Testis (tissue), 3 donors: ENCODE results near the gene RHNO1. TPM values are rescaled to one million over a fixed set of nuclear protein-coding genes. Genes with fewer than 3 reads are reported as not detected.

Experiments
- DNase-seq: peaks from one replicate; pipeline ENCODE4 v3.0.0-alpha.2; 2019
- H3K27ac ChIP-seq, 2 donors: fragments of 200-600 bp; sonication (generic); one replicate each; pipeline ENCODE4 v1.5.1; 2019
- H3K27me3 ChIP-seq: fragments of 200-600 bp; sonication (generic); one replicate; pipeline ENCODE4 v1.5.1; 2019
- H3K36me3 ChIP-seq: fragments of 200-600 bp; sonication (generic); one replicate; pipeline ENCODE4 v1.5.1; 2017; ENCODE audit warnings: low read depth; ENCODE audit errors: missing control alignments
- H3K4me1 ChIP-seq: fragments of 200-600 bp; sonication (generic); one replicate; pipeline ENCODE4 v1.5.1; 2019
- H3K4me3 ChIP-seq, 2 donors: fragments of 200-600 bp; sonication (generic); one replicate each; pipeline ENCODE4 v1.5.1; 2017 to 2019
- H3K9me3 ChIP-seq: fragments of 200-600 bp; sonication (generic); one replicate; pipeline ENCODE4 v1.5.1; 2017
- CTCF ChIP-seq, 3 experiments: fragments of 450-650 bp in 2 of 3; fragments of 200-600 bp in 1 of 3; sonication (generic) in 1 of 3; IDR thresholded peaks; one replicate each; pipeline ENCODE4 v1.5.1; 2016 to 2019; ENCODE audit warnings: antibody characterized with exemption in 3 of 3, mild to moderate bottlenecking in 2 of 3, moderate library complexity in 1 of 3
- POLR2A ChIP-seq: fragments of 450-650 bp; IDR thresholded peaks from one replicate; pipeline ENCODE4 v1.6.1; 2017; ENCODE audit warnings: antibody characterized with exemption, mild to moderate bottlenecking, moderate library complexity
- WGBS, 2 donors: methylation state at CpG; one replicate each; pipeline ENCODE4 v1.1.5; 2018; 5-methylcytosine and 5-hydroxymethylcytosine counted together
- intact Hi-C: fragments of 100-400 bp; cut with DNase I; formaldehyde crosslinking; loops from one replicate; pipeline ENCODE4 v1.15.1; 2023; ENCODE audit warnings: low total_unique reads
- polyA plus RNA-seq: library from polyadenylated mRNA; stranded (reverse); fragments of 350-450 nt; fragmentation: Illumina TruSeq; extraction: RNeasy Lipid Tissue Mini Kit (QIAGEN cat#74804); gene quantifications from one replicate; pipeline ENCODE4 v1.2.3, GENCODE V29; 2014; ENCODE audit warnings: low read depth, low replicate concordance; ENCODE audit not compliant: insufficient read depth
- total RNA-seq, 2 donors: library from RNA; depleted of rRNA; stranded (reverse); fragments of >200 nt; gene quantifications; one replicate each; pipeline ENCODE4 v1.2.3, GENCODE V29; 2016

Gene RHNO1
- total and polyA plus RNA-seq, 3 donors from 2014 or later: 21.6 to 26.1 (median 22.8) TPM

GRCh38 chr12:2891240-2892053 is 14.4 kb downstream of the RHNO1 start:
- no peaks in the 10 kb centered on the region for H3K27me3 ChIP-seq
- H3K9me3 ChIP-seq: no peaks in the 10 kb centered on the region
- no peaks in the 10 kb centered on the region for H3K4me1 ChIP-seq
- DNase-seq: peak; percentile 62
- H3K27ac ChIP-seq: peak overlapping the region; percentile 92 to 93
- intact Hi-C loops: no loop called here
- TF ChIP-seq CTCF (IDR thresholded peaks at IDR 0.05): no peak
- no peak for TF ChIP-seq POLR2A
- H3K4me3 ChIP-seq: peak overlapping the region; percentile 89 to 97
- WGBS, 2 donors: 18 to 21% methylated on average over 33 to 35 of the region's 42 CpGs
- no peaks in the 10 kb centered on the region for H3K36me3 ChIP-seq

- WGBS, 2 donors: 61 to 63% methylated on average over 12 of the region's 12 CpGs
- no peak for DNase-seq
- Histone ChIP-seq H3K9me3 (no peaks in the 10 kb centered on the region), H3K27me3 (no peaks in the 10 kb centered on the region), H3K36me3 (no peaks in the 10 kb centered on the region), H3K27ac (no peak overlapping the region), H3K4me3 (no peak overlapping the region), H3K4me1 (no peaks in the 10 kb centered on the region)
- intact Hi-C loops: no loop called here
- TF ChIP-seq POLR2A (no peak), CTCF (IDR thresholded peaks at IDR 0.05) (no peak)
Observed at GRCh38 chr12:2892246-2892645, 15.2 kb downstream of the RHNO1 start.

- Histone ChIP-seq H3K4me3 (no peak overlapping the region), H3K27ac (no peak overlapping the region), H3K4me1 (no peaks in the 10 kb centered on the region), H3K36me3 (no peaks in the 10 kb centered on the region), H3K27me3 (no peaks in the 10 kb centered on the region), H3K9me3 (no peaks in the 10 kb centered on the region)
- no peak for TF ChIP-seq CTCF (IDR thresholded peaks at IDR 0.05)
- no peak for TF ChIP-seq POLR2A
- WGBS, 2 donors: 70 to 80% methylated on average over 8 of the region's 8 CpGs
- no peak for DNase-seq
- intact Hi-C loops: no loop called here
Observed at GRCh38 chr12:2893007-2893406, 16.0 kb downstream of the RHNO1 start.

GRCh38 chr12:2895051-2895451 is 18.0 kb downstream of the RHNO1 start:
- TF ChIP-seq CTCF (IDR thresholded peaks at IDR 0.05) (no peak), POLR2A (no peak)
- no peak for DNase-seq
- H3K4me1 ChIP-seq: no peaks in the 10 kb centered on the region
- 35 to 64% methylated on average over 2 of the region's 2 CpGs for WGBS, 2 donors
- H3K9me3 ChIP-seq: no peaks in the 10 kb centered on the region
- no peak overlapping the region for H3K27ac ChIP-seq
- intact Hi-C loops: no loop called here
- no peaks in the 10 kb centered on the region for H3K36me3 ChIP-seq
- no peaks in the 10 kb centered on the region for H3K27me3 ChIP-seq
- no peak overlapping the region for H3K4me3 ChIP-seq

- intact Hi-C loops: no loop called here
- H3K4me3 ChIP-seq: no peak overlapping the region
- DNase-seq: no peak
- no peaks in the 10 kb centered on the region for H3K4me1 ChIP-seq
- H3K27me3 ChIP-seq: no peaks in the 10 kb centered on the region
- no peak overlapping the region for H3K27ac ChIP-seq
- TF ChIP-seq POLR2A (no peak), CTCF (IDR thresholded peaks at IDR 0.05) (no peak)
- 79 to 88% methylated on average over 2 of the region's 2 CpGs for WGBS, 2 donors
- H3K36me3 ChIP-seq: no peaks in the 10 kb centered on the region
- no peaks in the 10 kb centered on the region for H3K9me3 ChIP-seq
Observed at GRCh38 chr12:2895511-2895910, 18.5 kb downstream of the RHNO1 start.
